ENCODE data around the gene RYR3. TPM values are rescaled to one million over a fixed set of nuclear protein-coding genes. Genes with fewer than 3 reads are reported as not detected.

The RYR3 gene
- polyA plus RNA-seq, 1 donor (not counting 4 experiments of a cell fraction or from before 2014, with no cell fraction given), result 0.04 TPM

- FAIRE-seq, result no peak
- Histone ChIP-seq H3K4me2 (ENCODE audit: control insufficient read depth, extremely low read depth, insufficient read depth, low read depth, low read length) (no peak overlapping the region), H3K27ac (ENCODE audit: control insufficient read depth, insufficient read depth, low read length) (no peak overlapping the region)
Measured at GRCh38 chr15:33864360-33865075, 553.8 kb downstream of the RYR3 start.

DNA sequence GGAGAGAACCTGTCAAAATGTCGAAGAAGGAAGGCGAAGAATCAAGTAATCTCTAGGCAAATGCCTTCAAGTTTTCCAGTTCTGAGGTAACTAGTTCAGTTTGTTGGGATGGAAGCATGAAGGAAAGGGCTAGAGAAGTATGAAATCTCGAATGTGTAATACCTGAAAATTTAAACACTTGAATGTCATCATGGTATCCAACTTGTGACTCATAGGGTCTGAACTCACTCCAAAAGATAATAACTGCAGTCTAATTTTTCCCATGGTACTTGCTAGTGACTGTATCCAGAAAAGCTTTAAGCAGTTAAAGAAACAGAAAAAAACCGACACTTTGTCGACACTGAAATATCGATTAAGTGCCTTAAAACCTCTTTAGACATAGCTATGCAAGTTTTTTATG lies 554.6 kb downstream of the RYR3 start:
- peaks cover 3 to 8% of the 10 kb centered on the region in 2 experiments for H3K36me3 ChIP-seq (ENCODE audit: control insufficient read depth in 2 of 2, extremely low read depth in 1 of 2, insufficient read depth in 2 of 2, low read length in 2 of 2)
- dilution Hi-C loops (cut with MboI; ENCODE audit: extremely low pct_ligation_motif_present, low sequenced_read_pairs), result no loop called here
- peaks cover 7% of the 10 kb centered on the region for H3K4me1 ChIP-seq (ENCODE audit: control insufficient read depth, extremely low read depth, insufficient read depth, low read length)
- DNase-seq (ENCODE audit: low read depth, low spot score) (no peak), FAIRE-seq (no peak)
- H3K4me3 ChIP-seq (ENCODE audit: control insufficient read depth in 2 of 3, extremely low read depth in 1 of 3, insufficient read depth in 2 of 3, low read depth in 1 of 3, low read length in 3 of 3), result no peak overlapping the region
- no peaks in the 10 kb centered on the region for H4K20me1 ChIP-seq (ENCODE audit: control insufficient read depth, extremely low read depth, insufficient read depth, low read length)
- H3K79me2 ChIP-seq (ENCODE audit: control insufficient read depth, insufficient read depth, low read length), result no peaks in the 10 kb centered on the region
- H3K4me2 ChIP-seq (ENCODE audit: control insufficient read depth, extremely low read depth, insufficient read depth, low read depth, low read length), result no peak overlapping the region
- H3K27me3 ChIP-seq (ENCODE audit: control insufficient read depth, extremely low read depth, insufficient read depth, low read length), result no peaks in the 10 kb centered on the region
- H3K27ac ChIP-seq (ENCODE audit: control insufficient read depth, insufficient read depth, low read length), result no peak overlapping the region
- no peaks in the 10 kb centered on the region for H3K9me3 ChIP-seq (ENCODE audit: control insufficient read depth, low read depth, low read length)
- no peaks in the 10 kb centered on the region for H3K9me1 ChIP-seq (ENCODE audit: control insufficient read depth, extremely low read depth, insufficient read depth, low read length)
- no peak overlapping the region for H2AFZ ChIP-seq (ENCODE audit: control insufficient read depth, low read length)
- TF ChIP-seq CTCF (optimal IDR thresholded peaks at IDR 0.05 in 1 of 3, IDR thresholded peaks at IDR 0.05 in 1 of 3, conservative IDR thresholded peaks at IDR 0.05 in 1 of 3; ENCODE audit: extremely low read depth in 1 of 3, insufficient read depth in 2 of 3, low read length in 3 of 3) (no peak), EZH2 (IDR thresholded peaks at IDR 0.05; ENCODE audit: low read length) (no peak)
- no peak overlapping the region for H3K9ac ChIP-seq (ENCODE audit: control insufficient read depth, extremely low read depth, insufficient read depth, low read length)

More at GRCh38 chr15:33864360-33865075, 553.8 kb downstream of the RYR3 start:
- peaks cover 3 to 8% of the 10 kb centered on the region in 2 experiments for H3K36me3 ChIP-seq (ENCODE audit: control insufficient read depth in 2 of 2, extremely low read depth in 1 of 2, insufficient read depth in 2 of 2, low read length in 2 of 2)
- no peak for DNase-seq (ENCODE audit: low read depth, low spot score)
- no peaks in the 10 kb centered on the region for H3K9me3 ChIP-seq (ENCODE audit: control insufficient read depth, low read depth, low read length)
- no peaks in the 10 kb centered on the region for H3K9me1 ChIP-seq (ENCODE audit: control insufficient read depth, extremely low read depth, insufficient read depth, low read length)
- H3K4me1 ChIP-seq (ENCODE audit: control insufficient read depth, extremely low read depth, insufficient read depth, low read length), result peaks cover 11% of the 10 kb centered on the region
- H2AFZ ChIP-seq (ENCODE audit: control insufficient read depth, low read length), result no peak overlapping the region
- no peak for TF ChIP-seq EZH2 (IDR thresholded peaks at IDR 0.05; ENCODE audit: low read length)
- no peak for TF ChIP-seq CTCF (optimal IDR thresholded peaks at IDR 0.05 in 1 of 3, IDR thresholded peaks at IDR 0.05 in 1 of 3, conservative IDR thresholded peaks at IDR 0.05 in 1 of 3; ENCODE audit: extremely low read depth in 1 of 3, insufficient read depth in 2 of 3, low read length in 3 of 3)
- no peaks in the 10 kb centered on the region for H3K27me3 ChIP-seq (ENCODE audit: control insufficient read depth, extremely low read depth, insufficient read depth, low read length)
- no peaks in the 10 kb centered on the region for H4K20me1 ChIP-seq (ENCODE audit: control insufficient read depth, extremely low read depth, insufficient read depth, low read length)
- H3K9ac ChIP-seq (ENCODE audit: control insufficient read depth, extremely low read depth, insufficient read depth, low read length), result no peak overlapping the region
- dilution Hi-C loops (cut with MboI; ENCODE audit: extremely low pct_ligation_motif_present, low sequenced_read_pairs), result no loop called here
- H3K79me2 ChIP-seq (ENCODE audit: control insufficient read depth, insufficient read depth, low read length), result no peaks in the 10 kb centered on the region
- H3K4me3 ChIP-seq (ENCODE audit: control insufficient read depth in 2 of 3, extremely low read depth in 1 of 3, insufficient read depth in 2 of 3, low read depth in 1 of 3, low read length in 3 of 3), result no peak overlapping the region
